Right renal cortex interstitium (tissue), 3 donors: ENCODE measurements around the gene ATF7IP. TPM values are rescaled to one million over a fixed set of nuclear protein-coding genes. Genes with fewer than 3 reads are reported as not detected.

Experiments
- polyA plus RNA-seq, 3 donors: library from polyadenylated mRNA; unstranded; fragments of 120-200 nt; gene quantifications; one replicate each; pipeline ENCODE4 v1.2.1, GENCODE V29; 2013; ENCODE audit not compliant: insufficient read length in 3 of 3

Gene ATF7IP
- polyA plus RNA-seq, 3 donors = 56.3 to 63.8 (median 58.4) TPM

Other genes with a start within 250 kb of the ATF7IP start
- gene PLBD1, start 202.2 kb downstream of the ATF7IP start, polyA plus RNA-seq = 10 to 100 TPM; 40.5 to 46.3 (median 45.7) TPM